ENCODE results near the gene LBH.
"Not testable (repeated sequence)": the region's sequence is repeated elsewhere in the genome, so short reads cannot be mapped to it uniquely, and the experiment has no call there.

The LBH gene

DNA sequence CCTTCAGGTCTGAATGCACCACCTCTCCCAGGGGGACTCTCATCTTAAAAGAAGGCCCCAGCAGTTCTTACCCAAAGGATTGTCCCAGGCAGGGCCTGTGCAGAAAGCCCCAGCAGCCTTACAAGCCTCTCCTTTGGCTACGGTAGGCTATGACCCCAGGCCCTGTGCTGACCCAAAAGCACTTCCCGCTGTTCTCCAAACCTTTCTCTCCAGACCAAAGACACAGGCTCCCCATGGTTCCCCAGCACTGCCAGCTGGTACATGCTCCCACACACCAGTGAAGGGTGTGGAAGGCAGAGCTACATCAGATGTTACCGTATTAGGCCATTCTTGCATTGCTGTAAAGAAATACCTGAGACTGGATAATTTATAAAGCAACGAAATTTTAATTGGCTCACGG is 35.4 kb downstream of the LBH start:
- TF ChIP-seq SP1 (IDR thresholded peaks at IDR 0.05), result no peak
- no peak for TF ChIP-seq NFRKB (IDR thresholded peaks at IDR 0.05)
- TF ChIP-seq ZNF384 (IDR thresholded peaks at IDR 0.05), result no peak
- TF ChIP-seq HDGF (IDR thresholded peaks at IDR 0.05; ENCODE audit: borderline replicate concordance), result no peak
- no peak for TF ChIP-seq L3MBTL2 (conservative IDR thresholded peaks at IDR 0.05)
- CTCF ChIA-PET, result interaction anchor here (0.8 kb wide), 1 partner anchor 27 kb away, joined by 3 read pairs; no protein-coding TSS in a partner anchor
- POLR2A ChIA-PET, result no interaction called here

DNA sequence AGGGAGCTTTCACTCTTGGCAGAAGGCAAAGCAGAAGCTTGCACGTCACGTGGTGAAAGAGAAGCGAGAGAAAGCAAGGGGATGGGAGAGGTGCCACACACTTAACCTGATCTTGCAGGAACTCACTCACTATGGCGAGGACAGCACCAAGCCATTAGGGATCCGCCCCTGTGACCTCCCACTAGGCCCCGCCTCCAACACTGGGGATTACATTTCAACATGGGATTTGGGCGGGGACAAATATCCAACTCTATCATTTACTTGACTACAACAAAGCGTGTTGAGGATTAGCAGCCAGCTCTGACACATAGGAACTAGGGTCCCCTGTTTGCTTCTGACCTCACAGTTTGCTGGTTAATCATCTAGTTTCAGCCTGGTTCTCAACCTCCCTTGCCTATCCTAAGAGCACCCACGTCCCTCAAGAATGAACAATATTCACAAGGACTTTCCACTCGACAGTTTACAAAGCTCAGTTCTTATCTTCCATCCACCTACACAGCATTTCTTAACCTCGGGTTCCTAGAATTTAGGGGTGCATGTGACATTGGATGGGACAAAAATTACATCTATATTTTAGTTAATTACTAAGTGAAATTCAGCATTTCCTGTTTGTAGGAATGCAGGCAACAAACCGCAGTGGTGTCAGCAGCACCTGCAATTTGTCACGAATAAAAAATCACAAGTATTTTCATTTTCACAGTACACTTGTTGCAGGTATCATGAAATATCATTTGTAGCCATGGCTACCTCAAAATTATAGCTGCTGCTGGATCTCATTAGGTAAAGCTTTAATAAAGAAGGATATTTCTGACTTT is 36.0 kb downstream of the LBH start:
- no peak for DNase-seq (ENCODE audit: extremely low spot score)
- CTCF ChIA-PET, result no interaction called here
- no peak for TF ChIP-seq FOXA1 (IDR thresholded peaks at IDR 0.05)
- no peak for TF ChIP-seq L3MBTL2 (conservative IDR thresholded peaks at IDR 0.05)
- TF ChIP-seq NFRKB (IDR thresholded peaks at IDR 0.05), result no peak
- TF ChIP-seq, protein P1, sequence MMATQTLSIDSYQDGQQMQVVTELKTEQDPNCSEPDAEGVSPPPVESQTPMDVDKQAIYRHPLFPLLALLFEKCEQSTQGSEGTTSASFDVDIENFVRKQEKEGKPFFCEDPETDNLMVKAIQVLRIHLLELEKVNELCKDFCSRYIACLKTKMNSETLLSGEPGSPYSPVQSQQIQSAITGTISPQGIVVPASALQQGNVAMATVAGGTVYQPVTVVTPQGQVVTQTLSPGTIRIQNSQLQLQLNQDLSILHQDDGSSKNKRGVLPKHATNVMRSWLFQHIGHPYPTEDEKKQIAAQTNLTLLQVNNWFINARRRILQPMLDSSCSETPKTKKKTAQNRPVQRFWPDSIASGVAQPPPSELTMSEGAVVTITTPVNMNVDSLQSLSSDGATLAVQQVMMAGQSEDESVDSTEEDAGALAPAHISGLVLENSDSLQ (IDR thresholded peaks at IDR 0.05), result no peak
- no peak for TF ChIP-seq TARDBP (IDR thresholded peaks at IDR 0.05)
- no peak for TF ChIP-seq BHLHE40 (IDR thresholded peaks at IDR 0.05; ENCODE audit: borderline replicate concordance)
- no peak for TF ChIP-seq FOXK2 (IDR thresholded peaks at IDR 0.05)
- TF ChIP-seq CTBP1 (IDR thresholded peaks at IDR 0.05; ENCODE audit: borderline replicate concordance), result no peak
- TF ChIP-seq ARNT (IDR thresholded peaks at IDR 0.05), result no peak
- POLR2A ChIA-PET, result no interaction called here

More for the DNA sequence above, 35.4 kb downstream of the LBH start:
- DNase-seq (ENCODE audit: extremely low spot score), result no peak

DNA sequence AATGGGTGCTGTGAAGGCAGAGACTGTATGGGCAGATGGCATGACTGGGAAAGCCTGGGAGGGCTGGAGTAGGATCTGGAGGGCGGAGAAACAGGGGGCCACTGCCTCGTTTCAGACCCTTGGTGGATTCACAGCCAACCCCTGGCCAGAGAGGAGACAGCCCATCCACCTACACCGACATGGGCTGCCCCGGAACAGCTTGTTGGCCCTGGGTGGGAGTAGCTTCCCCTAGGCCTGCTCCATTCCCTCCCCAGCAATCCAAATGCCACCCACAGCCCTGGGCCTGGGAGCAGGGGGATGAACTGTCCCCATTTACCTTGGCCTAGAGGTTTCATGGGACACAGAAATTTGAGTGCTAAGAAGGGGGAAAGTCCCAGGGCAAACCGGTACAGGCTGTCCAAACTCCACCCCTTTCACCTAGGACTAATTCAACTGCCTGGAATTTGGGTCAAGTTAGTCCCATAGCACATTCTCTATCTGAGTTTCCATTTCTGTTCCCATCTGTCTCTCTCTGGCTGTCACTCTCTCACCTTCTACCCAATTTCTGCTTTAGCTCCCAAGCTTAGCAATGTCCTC is 37.0 kb downstream of the LBH start:
- ChIA-PET POLR2A (no interaction called here), CTCF (no interaction called here)
- TF ChIP-seq HDGF (IDR thresholded peaks at IDR 0.05; ENCODE audit: borderline replicate concordance) (no peak), ZNF384 (IDR thresholded peaks at IDR 0.05) (no peak), BHLHE40 (IDR thresholded peaks at IDR 0.05; ENCODE audit: borderline replicate concordance) (no peak), TARDBP (IDR thresholded peaks at IDR 0.05) (no peak), SUZ12 (IDR thresholded peaks at IDR 0.05) (no peak), FOXK2 (IDR thresholded peaks at IDR 0.05) (no peak), FOXA1 (IDR thresholded peaks at IDR 0.05) (no peak), LEF1 (IDR thresholded peaks at IDR 0.05; ENCODE audit: borderline replicate concordance) (no peak), ARNT (IDR thresholded peaks at IDR 0.05) (no peak)
- TF ChIP-seq, protein P1 (IDR thresholded peaks at IDR 0.05), result no peak
- no peak for DNase-seq (ENCODE audit: extremely low spot score)

DNA sequence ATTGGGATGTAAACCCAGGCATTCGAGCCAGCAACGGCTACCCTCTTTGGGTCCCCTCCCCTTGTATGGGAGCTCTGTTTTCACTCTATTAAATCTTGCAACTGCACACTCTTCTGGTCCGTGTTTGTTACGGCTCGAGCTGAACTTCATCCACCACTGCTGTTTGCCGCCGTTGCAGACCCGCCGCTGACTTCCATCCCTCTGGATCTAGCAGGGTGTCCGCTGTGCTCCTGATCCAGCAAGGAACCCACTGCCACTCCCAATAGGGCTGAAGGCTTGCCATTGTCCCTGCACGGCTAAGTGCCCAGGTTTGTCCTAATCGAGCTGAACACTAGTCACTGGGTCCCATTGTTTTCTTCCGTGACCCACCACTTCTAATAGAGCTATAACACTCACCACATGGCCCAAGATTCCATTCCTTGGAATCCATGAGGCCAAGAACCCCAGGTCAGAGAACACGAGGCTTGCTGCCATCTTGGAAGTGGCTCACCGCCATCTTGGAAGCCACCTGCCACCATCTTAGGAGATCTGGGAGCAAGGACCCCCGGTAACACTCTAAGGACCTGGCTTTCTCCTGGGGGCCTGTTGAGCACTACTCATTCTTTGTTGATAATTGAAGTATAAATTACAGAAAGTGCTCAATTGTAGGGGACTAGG is 37.9 kb downstream of the LBH start:
- DNase-seq (ENCODE audit: extremely low spot score); POLR2A ChIA-PET; CTCF ChIA-PET: not testable (repeated sequence)

DNA sequence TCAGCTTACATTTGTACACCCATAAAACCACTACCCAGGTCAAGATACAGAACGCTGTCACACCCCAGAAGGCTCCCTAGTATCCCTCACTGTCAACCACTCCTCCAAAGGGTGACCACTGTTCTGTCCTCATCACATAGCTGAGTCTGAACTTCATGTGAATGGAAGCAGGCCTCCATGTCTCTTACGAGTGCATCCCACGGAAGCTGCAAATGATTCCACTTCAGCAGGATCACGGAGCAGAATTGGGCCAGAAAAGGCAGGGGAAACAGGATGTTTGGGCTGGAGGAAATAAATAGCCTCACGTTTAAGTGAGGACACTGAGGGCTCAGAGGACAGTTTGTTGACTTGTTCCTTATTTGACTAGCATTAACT is 38.4 kb downstream of the LBH start:
- TF ChIP-seq BHLHE40 (IDR thresholded peaks at IDR 0.05; ENCODE audit: borderline replicate concordance), result no peak
- TF ChIP-seq ELF4 (IDR thresholded peaks at IDR 0.05), result no peak
- no peak for TF ChIP-seq FOXK2 (IDR thresholded peaks at IDR 0.05)
- no peak for TF ChIP-seq CTBP1 (IDR thresholded peaks at IDR 0.05; ENCODE audit: borderline replicate concordance)
- TF ChIP-seq FOXA1 (IDR thresholded peaks at IDR 0.05), result no peak
- TF ChIP-seq SUZ12 (IDR thresholded peaks at IDR 0.05), result no peak
- no peak for TF ChIP-seq HDGF (IDR thresholded peaks at IDR 0.05; ENCODE audit: borderline replicate concordance)
- TF ChIP-seq L3MBTL2 (conservative IDR thresholded peaks at IDR 0.05), result no peak
- no peak for TF ChIP-seq NFRKB (IDR thresholded peaks at IDR 0.05)
- DNase-seq (ENCODE audit: extremely low spot score), result no peak
- CTCF ChIA-PET, result no interaction called here
- POLR2A ChIA-PET, result no interaction called here

DNA sequence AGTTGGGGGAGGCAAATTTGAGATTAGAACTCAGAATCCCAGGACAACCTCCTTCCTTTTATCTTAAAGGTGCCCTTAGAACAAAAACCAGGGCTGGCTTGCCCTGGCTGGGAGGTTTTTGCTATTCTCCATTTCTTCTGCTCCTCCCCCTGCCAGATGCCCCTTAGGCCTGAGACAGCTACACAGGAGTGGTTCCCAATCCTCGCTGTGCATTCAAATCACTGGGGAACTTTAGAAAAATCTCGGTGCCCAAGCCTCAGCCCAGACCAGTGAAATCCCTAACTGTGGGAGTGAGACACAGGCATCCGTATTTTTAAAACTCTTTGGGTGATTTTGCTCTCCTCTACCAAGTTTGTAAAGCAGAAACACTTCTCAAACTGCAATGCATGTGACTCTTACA is 38.8 kb downstream of the LBH start:
- ChIA-PET CTCF (no interaction called here), POLR2A (no interaction called here)
- no peak for DNase-seq (ENCODE audit: extremely low spot score)

More for the DNA sequence above, 38.8 kb downstream of the LBH start:
- TF ChIP-seq TARDBP (IDR thresholded peaks at IDR 0.05) (no peak), FOXM1 (IDR thresholded peaks at IDR 0.05; ENCODE audit: borderline replicate concordance) (no peak), LEF1 (IDR thresholded peaks at IDR 0.05; ENCODE audit: borderline replicate concordance) (no peak), ELF4 (IDR thresholded peaks at IDR 0.05) (no peak), CTBP1 (IDR thresholded peaks at IDR 0.05; ENCODE audit: borderline replicate concordance) (no peak), ARNT (IDR thresholded peaks at IDR 0.05) (no peak), HDGF (IDR thresholded peaks at IDR 0.05; ENCODE audit: borderline replicate concordance) (no peak), SP1 (IDR thresholded peaks at IDR 0.05) (no peak), FOXA1 (IDR thresholded peaks at IDR 0.05) (no peak), FOXK2 (IDR thresholded peaks at IDR 0.05) (no peak), SUZ12 (IDR thresholded peaks at IDR 0.05) (no peak), ZNF384 (IDR thresholded peaks at IDR 0.05) (no peak)
- TF ChIP-seq, protein P1 (IDR thresholded peaks at IDR 0.05), result no peak

Data from HEK293T (cell line).